Measurements from ENCODE around the gene MAD1L1.

DNA sequence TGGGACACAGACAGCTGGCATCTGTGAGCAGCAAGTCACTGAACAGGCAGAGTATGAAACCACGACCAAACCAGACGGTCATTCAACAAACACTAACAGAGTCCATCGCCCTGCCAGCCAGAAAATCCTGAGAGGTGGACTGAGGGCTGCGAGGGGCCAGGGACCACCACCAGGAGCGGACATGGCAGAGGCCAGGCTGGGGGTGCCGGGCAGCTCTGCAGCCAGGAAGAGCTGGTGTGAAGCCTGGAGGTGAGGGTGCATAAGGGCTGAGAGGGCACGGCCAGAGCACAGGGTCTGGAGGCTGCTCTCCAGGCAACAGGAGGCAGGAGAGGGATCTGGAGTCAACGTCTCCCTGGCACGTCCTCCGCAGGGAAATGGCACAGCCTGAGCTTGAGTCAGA, 15.5 kb downstream of the MAD1L1 start:
- TF ChIP-seq, protein P1, sequence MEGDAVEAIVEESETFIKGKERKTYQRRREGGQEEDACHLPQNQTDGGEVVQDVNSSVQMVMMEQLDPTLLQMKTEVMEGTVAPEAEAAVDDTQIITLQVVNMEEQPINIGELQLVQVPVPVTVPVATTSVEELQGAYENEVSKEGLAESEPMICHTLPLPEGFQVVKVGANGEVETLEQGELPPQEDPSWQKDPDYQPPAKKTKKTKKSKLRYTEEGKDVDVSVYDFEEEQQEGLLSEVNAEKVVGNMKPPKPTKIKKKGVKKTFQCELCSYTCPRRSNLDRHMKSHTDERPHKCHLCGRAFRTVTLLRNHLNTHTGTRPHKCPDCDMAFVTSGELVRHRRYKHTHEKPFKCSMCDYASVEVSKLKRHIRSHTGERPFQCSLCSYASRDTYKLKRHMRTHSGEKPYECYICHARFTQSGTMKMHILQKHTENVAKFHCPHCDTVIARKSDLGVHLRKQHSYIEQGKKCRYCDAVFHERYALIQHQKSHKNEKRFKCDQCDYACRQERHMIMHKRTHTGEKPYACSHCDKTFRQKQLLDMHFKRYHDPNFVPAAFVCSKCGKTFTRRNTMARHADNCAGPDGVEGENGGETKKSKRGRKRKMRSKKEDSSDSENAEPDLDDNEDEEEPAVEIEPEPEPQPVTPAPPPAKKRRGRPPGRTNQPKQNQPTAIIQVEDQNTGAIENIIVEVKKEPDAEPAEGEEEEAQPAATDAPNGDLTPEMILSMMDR (IDR thresholded peaks at IDR 0.05; ENCODE audit: borderline replicate concordance, extremely low read depth, low read length, poor library complexity, severe bottlenecking) = no peak
- TF ChIP-seq EZH2 (IDR thresholded peaks at IDR 0.05; ENCODE audit: borderline replicate concordance, low read depth, low read length, severe bottlenecking) = no peak

All from DND-41 (cell line).